ENCODE measurements around the gene GLUL.
A peak's percentile ranks its signal among the peaks of the same experiment; 100 is the strongest.
"Not testable (repeated sequence)": the region's sequence is repeated elsewhere in the genome, so short reads cannot be mapped to it uniquely, and the experiment has no call there.

The GLUL gene

GRCh38 chr1:182347019-182347418, 44.6 kb downstream of the GLUL start:
- DNase-seq (ENCODE audit: low read depth) = no peak
- TF ChIP-seq CTCF (IDR thresholded peaks at IDR 0.05; ENCODE audit: control insufficient read depth, insufficient read depth, low read depth, low read length, missing control alignments) = no peak
- no peak overlapping the region for H3K4me3 ChIP-seq (ENCODE audit: control insufficient read depth, low read depth, low read length)

- H3K4me3 ChIP-seq (ENCODE audit: control insufficient read depth, low read depth, low read length) = no peak overlapping the region
- no peak for TF ChIP-seq CTCF (IDR thresholded peaks at IDR 0.05; ENCODE audit: control insufficient read depth, insufficient read depth, low read depth, low read length, missing control alignments)
- peak; percentile 75 for DNase-seq (ENCODE audit: low read depth)
Observed at GRCh38 chr1:182340233-182341058, 51.1 kb downstream of the GLUL start.

GRCh38 chr1:182339684-182340083, 51.9 kb downstream of the GLUL start:
- no peak overlapping the region for H3K4me3 ChIP-seq (ENCODE audit: control insufficient read depth, low read depth, low read length)
- no peak for DNase-seq (ENCODE audit: low read depth)
- TF ChIP-seq CTCF (IDR thresholded peaks at IDR 0.05; ENCODE audit: control insufficient read depth, insufficient read depth, low read depth, low read length, missing control alignments) = no peak

GRCh38 chr1:182338806-182339370, 52.7 kb downstream of the GLUL start:
- no peak for TF ChIP-seq CTCF (IDR thresholded peaks at IDR 0.05; ENCODE audit: control insufficient read depth, insufficient read depth, low read depth, low read length, missing control alignments)

GRCh38 chr1:182337736-182338571, 53.6 kb downstream of the GLUL start:
- no peak overlapping the region for H3K4me3 ChIP-seq (ENCODE audit: control insufficient read depth, low read depth, low read length)
- DNase-seq (ENCODE audit: low read depth) = no peak
- no peak for TF ChIP-seq CTCF (IDR thresholded peaks at IDR 0.05; ENCODE audit: control insufficient read depth, insufficient read depth, low read depth, low read length, missing control alignments)

More at GRCh38 chr1:182338806-182339370, 52.7 kb downstream of the GLUL start:
- no peak for DNase-seq (ENCODE audit: low read depth)
- H3K4me3 ChIP-seq (ENCODE audit: control insufficient read depth, low read depth, low read length) = no peak overlapping the region

- H3K4me3 ChIP-seq (ENCODE audit: control insufficient read depth, low read depth, low read length) = no peak overlapping the region
- TF ChIP-seq CTCF (IDR thresholded peaks at IDR 0.05; ENCODE audit: control insufficient read depth, insufficient read depth, low read depth, low read length, missing control alignments) = no peak
- DNase-seq (ENCODE audit: low read depth) = no peak
Observed at GRCh38 chr1:182335771-182336566, 55.6 kb downstream of the GLUL start.

GRCh38 chr1:182333071-182333571, 58.5 kb downstream of the GLUL start:
- H3K4me3 ChIP-seq (ENCODE audit: control insufficient read depth, low read depth, low read length); DNase-seq (ENCODE audit: low read depth): not testable (repeated sequence)
